ENCODE data around the gene CCS. TPM values are rescaled to one million over a fixed set of nuclear protein-coding genes. Genes with fewer than 3 reads are reported as not detected.
A peak's percentile ranks its signal among the peaks of the same experiment; 100 is the strongest.

Gene CCS
- total and polyA plus RNA-seq, 9 of the 15 experiments (the other 6 are each of a cell fraction or from before 2014, with no cell fraction given), result 1.1 to 46.6 (median 26.8) TPM

DNA sequence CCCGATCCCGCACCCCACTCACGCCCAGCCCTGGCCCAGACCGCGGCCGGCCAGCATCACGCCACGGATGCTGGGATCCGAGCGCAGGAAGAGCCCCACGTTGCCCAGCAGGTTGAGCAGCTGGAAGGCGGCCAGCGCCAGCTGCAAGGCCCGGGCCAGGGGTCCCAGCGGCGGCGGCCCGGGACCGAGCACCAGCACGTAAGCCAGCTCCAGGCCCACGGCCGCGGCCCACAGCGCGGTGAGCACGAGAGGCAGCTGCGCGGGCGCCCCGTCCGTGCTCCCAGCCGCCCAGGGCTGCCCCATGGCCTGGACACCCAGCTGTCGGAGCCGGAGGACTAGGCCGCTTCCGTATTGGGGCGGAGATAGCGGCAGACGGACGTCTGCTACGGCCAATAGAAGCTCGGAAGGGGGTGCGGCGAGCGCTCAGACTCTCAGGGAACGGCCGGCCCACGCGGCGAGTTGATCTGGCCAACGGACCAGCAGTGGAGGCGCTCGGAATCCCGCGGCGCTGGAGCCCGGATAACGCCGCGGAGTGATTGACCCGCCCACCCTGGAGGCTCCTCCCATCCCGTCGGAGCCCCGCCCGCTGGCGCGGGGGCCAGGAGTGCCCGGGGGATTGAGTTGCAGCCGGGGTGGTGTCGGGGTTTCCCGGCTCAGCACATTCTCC is 47.2 kb upstream of the CCS start, which contains the start of gene ZDHHC24:
ZDHHC24 (minus strand) TSS at position 348 of the 667 bp plus-strand sequence; CDS start at position 303, 45 bp downstream.
- ChIA-PET POLR2A (interaction anchor here (0.6 to 1.8 kb wide), 10 partner anchors 9 to 132 kb away, joined by 3 to 12 read pairs (median 5); partner anchors contain the start of gene RBM4B), CTCF (ENCODE audit: low intra/inter-chr PET ratio) (no interaction called here)
- FAIRE-seq (peak; percentile 98), DNase-seq (ENCODE audit: extremely low read depth in 1 of 4, low spot score in 3 of 4) (peak; percentile 97 to 99 (median 98)), ATAC-seq (peak; percentile 99)
- in situ Hi-C loops (cut with MboI) (no loop called here), intact Hi-C loops (cut with micrococcal nuclease) (no loop called here)
- peaks cover 0 to 4% of the 10 kb centered on the region in 2 experiments; a peak in 1 of 5 replicates for H3K27me3 ChIP-seq (ENCODE audit: control insufficient read depth in 2 of 2, insufficient read depth in 2 of 2, low read length in 2 of 2)
- WGBS (ENCODE audit: insufficient coverage, low coverage, missing lambda C conversion rate), result 0% methylated on average over 35 of the region's 71 CpGs
- BruUV-seq (replicated peaks), result no TSS peak
- no peaks in the 10 kb centered on the region for H3K9me1 ChIP-seq (ENCODE audit: control insufficient read depth, insufficient read depth, low read length)
- H4K20me1 ChIP-seq (replicated peaks; ENCODE audit: control insufficient read depth, insufficient read depth, low read length), result no peaks in the 10 kb centered on the region
- peak within 1 kb of the TSS; percentile 75 for H3K4me2 ChIP-seq (ENCODE audit: insufficient read depth, low read length)
- peaks cover 6% of the 10 kb centered on the region; the same call in 1 of the 3 replicates for H3K79me2 ChIP-seq (ENCODE audit: control insufficient read depth, insufficient read depth, low read length)
- H2AFZ ChIP-seq (ENCODE audit: low read depth, low read length), result peak within 1 kb of the TSS; percentile 81
- H3K27ac ChIP-seq (ENCODE audit: extremely low read depth, low read depth, low read length), result peak within 1 kb of the TSS; percentile 73
- peak within 1 kb of the TSS; percentile 94 for H3K4me3 ChIP-seq
- H3K9ac ChIP-seq (ENCODE audit: insufficient read depth in 1 of 2, low read depth in 2 of 2, low read length in 2 of 2), result peak within 1 kb of the TSS; percentile 81 to 98
- peaks cover 0 to 38% of the 10 kb centered on the region in 2 experiments; a peak in 4 of 5 replicates for H3K4me1 ChIP-seq (replicated peaks in 1 of 2; ENCODE audit: control insufficient read depth in 2 of 2, insufficient read depth in 2 of 2, low read length in 2 of 2)
- no peaks in the 10 kb centered on the region for H3K9me3 ChIP-seq (replicated peaks; ENCODE audit: control insufficient read depth, insufficient read depth, low read depth, low read length)
- H3K36me3 ChIP-seq (ENCODE audit: control insufficient read depth, insufficient read depth, low read length), result peaks cover 5% of the 10 kb centered on the region; the same call in 1 of the 3 replicates
- no peak for TF ChIP-seq PHB2 (IDR thresholded peaks at IDR 0.05; ENCODE audit: low read depth)
- peak; percentile 69 for TF ChIP-seq MXI1 (IDR thresholded peaks at IDR 0.05; ENCODE audit: low read depth, low read length)
- TF ChIP-seq ZKSCAN3 (CRISPR knock-in tag; IDR thresholded peaks at IDR 0.05), result no peak
- TF ChIP-seq ZNF347 (CRISPR knock-in tag; IDR thresholded peaks at IDR 0.05; ENCODE audit: low read depth), result no peak
- no peak; a peak in 1 of 4 replicates for TF ChIP-seq KDM4B (IDR thresholded peaks at IDR 0.05; ENCODE audit: borderline replicate concordance in 2 of 2, low read depth in 1 of 2)
- peak; percentile 74 to 92; a peak in 3 of 4 replicates for TF ChIP-seq NONO (IDR thresholded peaks at IDR 0.05; ENCODE audit: low read depth in 2 of 2, low read length in 1 of 2)
- no peak for TF ChIP-seq RUNX1 (IDR thresholded peaks at IDR 0.05; ENCODE audit: low read depth)
- TF ChIP-seq ZBTB7A (IDR thresholded peaks at IDR 0.05; ENCODE audit: borderline replicate concordance, control insufficient read depth, low read depth, low read length), result peak; percentile 52; the same call in 1 of the 2 replicates
- no peak for TF ChIP-seq PTRF (tag; IDR thresholded peaks at IDR 0.05)
- TF ChIP-seq, protein P1, sequence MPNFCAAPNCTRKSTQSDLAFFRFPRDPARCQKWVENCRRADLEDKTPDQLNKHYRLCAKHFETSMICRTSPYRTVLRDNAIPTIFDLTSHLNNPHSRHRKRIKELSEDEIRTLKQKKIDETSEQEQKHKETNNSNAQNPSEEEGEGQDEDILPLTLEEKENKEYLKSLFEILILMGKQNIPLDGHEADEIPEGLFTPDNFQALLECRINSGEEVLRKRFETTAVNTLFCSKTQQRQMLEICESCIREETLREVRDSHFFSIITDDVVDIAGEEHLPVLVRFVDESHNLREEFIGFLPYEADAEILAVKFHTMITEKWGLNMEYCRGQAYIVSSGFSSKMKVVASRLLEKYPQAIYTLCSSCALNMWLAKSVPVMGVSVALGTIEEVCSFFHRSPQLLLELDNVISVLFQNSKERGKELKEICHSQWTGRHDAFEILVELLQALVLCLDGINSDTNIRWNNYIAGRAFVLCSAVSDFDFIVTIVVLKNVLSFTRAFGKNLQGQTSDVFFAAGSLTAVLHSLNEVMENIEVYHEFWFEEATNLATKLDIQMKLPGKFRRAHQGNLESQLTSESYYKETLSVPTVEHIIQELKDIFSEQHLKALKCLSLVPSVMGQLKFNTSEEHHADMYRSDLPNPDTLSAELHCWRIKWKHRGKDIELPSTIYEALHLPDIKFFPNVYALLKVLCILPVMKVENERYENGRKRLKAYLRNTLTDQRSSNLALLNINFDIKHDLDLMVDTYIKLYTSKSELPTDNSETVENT (CRISPR knock-in tag; IDR thresholded peaks at IDR 0.05), result peak; percentile 71; the same call in 1 of the 2 replicates
- TF ChIP-seq FOXP1 (CRISPR knock-in tag; IDR thresholded peaks at IDR 0.05), result no peak
- TF ChIP-seq CC2D1A (IDR thresholded peaks at IDR 0.05), result no peak
- TF ChIP-seq JUNB (CRISPR knock-in tag; conservative IDR thresholded peaks at IDR 0.05), result no peak
- TF ChIP-seq SOX6 (IDR thresholded peaks at IDR 0.05), result no peak
- no peak for TF ChIP-seq NCOA4 (IDR thresholded peaks at IDR 0.05; ENCODE audit: partially characterized antibody)
